BJ (cell line): ENCODE results near the gene KLF4. TPM values are rescaled to one million over a fixed set of nuclear protein-coding genes. Genes with fewer than 3 reads are reported as not detected.
"Not testable (repeated sequence)": the region's sequence is repeated elsewhere in the genome, so short reads cannot be mapped to it uniquely, and the experiment has no call there.

Experiments used
- CTCF ChIA-PET: fragments of 350-600 bp; formaldehyde crosslinking; extraction: SDS; loops from one replicate; lab custom pipeline; 2021; ENCODE audit warnings: antibody characterized with exemption, inconsistent platforms; lab: Yijun Ruan, JAX
- POLR2A ChIA-PET: fragments of 300-600 bp; sonication (Branson Sonifier 250); formaldehyde crosslinking; extraction: SDS; loops from one replicate; lab custom pipeline; 2021; ENCODE audit warnings: antibody characterized with exemption; lab: Charles Lee
- DNase-seq: peaks from one replicate; pipeline ENCODE4 v3.0.0-alpha.2; 2011; ENCODE audit warnings: low read depth
- H3K27me3 ChIP-seq: 2 replicates; pipeline ENCODE4 v1.6.0; 2011; ENCODE audit warnings: low read length; ENCODE audit not compliant: control insufficient read depth, insufficient read depth
- H3K36me3 ChIP-seq: 2 replicates; pipeline ENCODE4 v1.5.1; 2011; ENCODE audit warnings: low read length; ENCODE audit not compliant: control insufficient read depth, insufficient read depth
- H3K4me3 ChIP-seq: 2 replicates; pipeline ENCODE4 v1.5.1; 2011; ENCODE audit warnings: low read depth, mild to moderate bottlenecking, control low read depth, low read length
- polyA plus RNA-seq: library from polyadenylated mRNA; depleted of rRNA; stranded (reverse); fragments of >200 nt; gene quantifications from 2 replicates; pipeline ENCODE4 v1.2.3, GENCODE V29; 2011
- TF ChIP-seq, protein P1 (sequence below): IDR thresholded peaks from 2 replicates; pipeline ENCODE4 v1.5.1; 2011; ENCODE audit warnings: low read depth, mild to moderate bottlenecking, control low read depth, inconsistent platforms, low read length, moderate library complexity; ENCODE audit not compliant: insufficient read depth

KLF4 gene
- polyA plus RNA-seq, 1 experiment = 4.3 TPM

DNA sequence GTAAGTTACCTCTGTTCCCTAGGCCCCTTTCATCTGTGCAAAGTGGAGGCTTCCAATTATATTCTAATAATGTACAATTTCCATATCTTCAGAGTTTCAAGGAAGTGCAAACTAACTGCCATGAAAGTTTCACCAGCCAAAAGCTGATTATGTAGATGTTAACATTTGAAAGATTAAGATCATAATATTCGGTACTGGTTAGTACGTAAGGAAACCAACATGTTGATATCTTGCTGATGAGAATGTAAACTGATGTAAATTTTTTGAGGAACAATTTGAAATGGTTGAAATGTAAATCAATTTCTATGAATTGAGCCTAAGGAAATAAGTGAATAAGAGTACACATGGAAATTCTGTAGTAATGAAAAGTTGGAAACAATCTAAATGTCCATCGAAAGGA, 12.9 kb upstream of the KLF4 start:
- Histone ChIP-seq H3K4me3 (no peak overlapping the region), H3K27me3 (0 out of 2 replicates have a peak, but pooled peaks cover 2% of the 10 kb centered on the region), H3K36me3 (no peaks in the 10 kb centered on the region)
- no peak for DNase-seq
- TF ChIP-seq, protein P1, sequence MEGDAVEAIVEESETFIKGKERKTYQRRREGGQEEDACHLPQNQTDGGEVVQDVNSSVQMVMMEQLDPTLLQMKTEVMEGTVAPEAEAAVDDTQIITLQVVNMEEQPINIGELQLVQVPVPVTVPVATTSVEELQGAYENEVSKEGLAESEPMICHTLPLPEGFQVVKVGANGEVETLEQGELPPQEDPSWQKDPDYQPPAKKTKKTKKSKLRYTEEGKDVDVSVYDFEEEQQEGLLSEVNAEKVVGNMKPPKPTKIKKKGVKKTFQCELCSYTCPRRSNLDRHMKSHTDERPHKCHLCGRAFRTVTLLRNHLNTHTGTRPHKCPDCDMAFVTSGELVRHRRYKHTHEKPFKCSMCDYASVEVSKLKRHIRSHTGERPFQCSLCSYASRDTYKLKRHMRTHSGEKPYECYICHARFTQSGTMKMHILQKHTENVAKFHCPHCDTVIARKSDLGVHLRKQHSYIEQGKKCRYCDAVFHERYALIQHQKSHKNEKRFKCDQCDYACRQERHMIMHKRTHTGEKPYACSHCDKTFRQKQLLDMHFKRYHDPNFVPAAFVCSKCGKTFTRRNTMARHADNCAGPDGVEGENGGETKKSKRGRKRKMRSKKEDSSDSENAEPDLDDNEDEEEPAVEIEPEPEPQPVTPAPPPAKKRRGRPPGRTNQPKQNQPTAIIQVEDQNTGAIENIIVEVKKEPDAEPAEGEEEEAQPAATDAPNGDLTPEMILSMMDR = no peak
- POLR2A ChIA-PET = no interaction called here
- CTCF ChIA-PET = no interaction called here

DNA sequence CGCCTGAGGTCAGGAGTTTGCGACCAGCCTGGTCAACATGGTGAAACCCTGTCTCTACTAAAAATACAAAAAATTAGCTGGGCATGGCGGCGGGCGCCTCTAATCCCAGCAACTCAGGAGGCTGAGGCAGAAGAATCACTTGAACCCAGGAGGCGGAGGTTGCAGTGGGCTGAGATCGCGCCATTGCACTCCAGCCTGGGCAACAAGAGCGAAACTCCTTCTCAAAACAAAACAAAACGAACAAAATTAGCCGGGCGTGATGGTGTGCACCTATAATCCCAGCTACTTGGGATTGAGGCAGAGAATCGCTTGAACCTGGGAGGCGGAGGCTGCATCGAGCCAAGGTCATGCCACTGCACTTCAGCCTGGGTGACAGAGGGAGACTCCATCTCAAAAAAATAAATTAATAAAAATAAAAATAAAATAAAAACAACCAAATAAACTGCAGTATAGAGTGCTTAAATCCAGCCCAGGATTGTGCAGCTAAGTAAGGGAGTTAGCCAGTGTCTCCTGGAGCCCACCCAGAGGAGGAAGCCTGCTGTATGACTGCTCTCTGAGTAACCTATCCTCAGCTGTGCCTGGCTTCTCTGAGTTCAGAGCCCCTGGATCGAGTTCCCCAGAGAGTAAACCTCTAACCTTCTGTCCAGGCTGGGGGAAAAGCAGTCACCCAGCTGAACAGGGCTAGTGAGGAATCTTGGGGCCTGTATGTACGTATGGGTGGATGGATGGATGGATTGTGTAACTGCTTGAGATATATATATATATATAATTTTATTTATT, 11.0 kb upstream of the KLF4 start:
- POLR2A ChIA-PET, H3K36me3 ChIP-seq, H3K27me3 ChIP-seq, H3K4me3 ChIP-seq, DNase-seq: not testable (repeated sequence)
- CTCF ChIA-PET = interaction anchor here (0.7 kb wide), 1 partner anchor 534 kb away, joined by 3 read pairs; no protein-coding TSS in a partner anchor

- Histone ChIP-seq H3K4me3 (no peak overlapping the region), H3K36me3 (no peaks in the 10 kb centered on the region), H3K27me3 (0 out of 2 replicates have a peak, but pooled peaks cover 2% of the 10 kb centered on the region)
- DNase-seq = no peak
- TF ChIP-seq, protein P1 = no peak
- POLR2A ChIA-PET = no interaction called here
- CTCF ChIA-PET = no interaction called here
Observed at GRCh38 chr9:107496976-107497375, 7.4 kb upstream of the KLF4 start.

GRCh38 chr9:107492381-107492970, 2.9 kb upstream of the KLF4 start:
- Histone ChIP-seq H3K4me3 (no peak overlapping the region), H3K27me3 (no peaks in the 10 kb centered on the region; the same call in 1 of the 2 replicates), H3K36me3 (peaks cover under 1% of the 10 kb centered on the region)
- TF ChIP-seq, protein P1 = no peak
- no peak for DNase-seq
- POLR2A ChIA-PET = no interaction called here
- CTCF ChIA-PET = no interaction called here

GRCh38 chr9:107491081-107492053, 1.8 kb upstream of the KLF4 start:
- no peak overlapping the region for H3K4me3 ChIP-seq
- no peak for DNase-seq
- TF ChIP-seq, protein P1 = no peak
- CTCF ChIA-PET = interaction anchor here (0.5 to 0.9 kb wide), 3 partner anchors 16 to 1240 kb away, joined by 3 to 4 read pairs (median 3); no protein-coding TSS in a partner anchor
- POLR2A ChIA-PET = no interaction called here
- peaks cover 8% of the 10 kb centered on the region for H3K36me3 ChIP-seq
- H3K27me3 ChIP-seq = no peaks in the 10 kb centered on the region; the same call in 1 of the 2 replicates

- DNase-seq, H3K36me3 ChIP-seq, H3K27me3 ChIP-seq, POLR2A ChIA-PET: not testable (repeated sequence)
- peak overlapping the region; percentile 63 for H3K4me3 ChIP-seq
- CTCF ChIA-PET = interaction anchor here (0.6 to 0.9 kb wide), 2 partner anchors 15 to 1241 kb away, joined by 3 to 4 read pairs; no protein-coding TSS in a partner anchor
Observed at GRCh38 chr9:107490606-107490970, 1.0 kb upstream of the KLF4 start.
